Glutamatergic neuron (in vitro differentiated cells): ENCODE results near the gene ZC3H10. TPM values are rescaled to one million over a fixed set of nuclear protein-coding genes. Genes with fewer than 3 reads are reported as not detected.

ENCODE experiments used
- DNase-seq: peaks from one replicate; pipeline ENCODE4 v3.0.0; 2022
- H3K27ac Mint-ChIP-seq: one replicate; pipeline ENCODE4 v1.8.0; 2020; ENCODE audit warnings: mild to moderate bottlenecking, mixed read lengths, inconsistent platforms; ENCODE audit not compliant: unreplicated experiment
- H3K27me3 Mint-ChIP-seq: one replicate; pipeline ENCODE4 v1.8.0; 2020; ENCODE audit warnings: mild to moderate bottlenecking, moderate library complexity, mixed read lengths, inconsistent platforms; ENCODE audit not compliant: unreplicated experiment
- H3K36me3 Mint-ChIP-seq: one replicate; pipeline ENCODE4 v1.8.0; 2020; ENCODE audit warnings: mild to moderate bottlenecking, mixed read lengths, inconsistent platforms; ENCODE audit not compliant: unreplicated experiment
- H3K4me1 Mint-ChIP-seq: one replicate; pipeline ENCODE4 v1.8.0; 2020; ENCODE audit warnings: mild to moderate bottlenecking, low read depth, mixed read lengths, inconsistent platforms; ENCODE audit not compliant: unreplicated experiment
- H3K4me3 Mint-ChIP-seq: one replicate; pipeline ENCODE4 v1.8.0; 2020; ENCODE audit warnings: mild to moderate bottlenecking, mixed read lengths, inconsistent platforms; ENCODE audit not compliant: unreplicated experiment
- H3K9me3 Mint-ChIP-seq: one replicate; pipeline ENCODE4 v1.8.0; 2020; ENCODE audit warnings: mild to moderate bottlenecking, moderate library complexity, mixed read lengths, inconsistent platforms; ENCODE audit not compliant: unreplicated experiment
- CTCF ChIP-seq: fragments of 200-600 bp; sonication (generic); IDR thresholded peaks from one replicate; pipeline ENCODE4 v1.5.0; 2021; ENCODE audit not compliant: partially characterized antibody, unreplicated experiment
- total RNA-seq: library from RNA; stranded (reverse); fragmentation: NEBNext Ultra II Directional; extraction: Animal tissue kit (Norgen Biotek cat#: 25700); gene quantifications from one replicate; pipeline ENCODE4 v1.2.1, GENCODE V29; 2021; ENCODE audit not compliant: unreplicated experiment

The ZC3H10 gene
- total RNA-seq, 1 donor from 2014 or later = 11.1 TPM

- no peak for TF ChIP-seq CTCF
- no peak for DNase-seq
- Mint-ChIP-seq H3K27ac (no peak overlapping the region), H3K27me3 (peaks cover 4% of the 10 kb centered on the region), H3K36me3 (no peaks in the 10 kb centered on the region), H3K4me3 (no peak overlapping the region), H3K9me3 (peaks cover 10% of the 10 kb centered on the region), H3K4me1 (no peaks in the 10 kb centered on the region)
Measured at GRCh38 chr12:56082382-56082781, 35.7 kb upstream of the ZC3H10 start.

GRCh38 chr12:56082967-56083366, 35.1 kb upstream of the ZC3H10 start:
- no peak for DNase-seq
- Mint-ChIP-seq H3K36me3 (no peaks in the 10 kb centered on the region), H3K4me3 (no peak overlapping the region), H3K27me3 (peaks cover 4% of the 10 kb centered on the region), H3K4me1 (no peaks in the 10 kb centered on the region), H3K27ac (no peak overlapping the region), H3K9me3 (peaks cover 10% of the 10 kb centered on the region)
- no peak for TF ChIP-seq CTCF

- no peak overlapping the region for H3K4me3 Mint-ChIP-seq
- no peaks in the 10 kb centered on the region for H3K36me3 Mint-ChIP-seq
- H3K4me1 Mint-ChIP-seq = no peaks in the 10 kb centered on the region
- peaks cover 5% of the 10 kb centered on the region for H3K9me3 Mint-ChIP-seq
- peak; percentile 22 for DNase-seq
- no peak for TF ChIP-seq CTCF
- H3K27ac Mint-ChIP-seq = no peak overlapping the region
- no peaks in the 10 kb centered on the region for H3K27me3 Mint-ChIP-seq
Measured at GRCh38 chr12:56084958-56085543, 33.0 kb upstream of the ZC3H10 start.

- no peak for DNase-seq
- Mint-ChIP-seq H3K4me1 (no peaks in the 10 kb centered on the region), H3K27ac (no peak overlapping the region), H3K4me3 (no peak overlapping the region), H3K36me3 (no peaks in the 10 kb centered on the region), H3K9me3 (peaks cover 5% of the 10 kb centered on the region), H3K27me3 (no peaks in the 10 kb centered on the region)
- TF ChIP-seq CTCF = no peak
Measured at GRCh38 chr12:56086096-56086495, 32.0 kb upstream of the ZC3H10 start.

GRCh38 chr12:56086608-56087007, 31.5 kb upstream of the ZC3H10 start:
- no peak for DNase-seq
- Mint-ChIP-seq H3K4me3 (no peak overlapping the region), H3K9me3 (peaks cover 5% of the 10 kb centered on the region), H3K36me3 (no peaks in the 10 kb centered on the region), H3K4me1 (no peaks in the 10 kb centered on the region), H3K27ac (no peak overlapping the region), H3K27me3 (no peaks in the 10 kb centered on the region)
- no peak for TF ChIP-seq CTCF
